Mesodermal cell (in vitro differentiated cells): ENCODE results near the gene SPCS1.
"Not testable (repeated sequence)": the region's sequence is repeated elsewhere in the genome, so short reads cannot be mapped to it uniquely, and the experiment has no call there.

Experiments used
- H3K27ac ChIP-seq: 2 replicates; pipeline ENCODE4 v1.7.0; 2013; ENCODE audit warnings: mild to moderate bottlenecking, low read depth, low read length, moderate library complexity; ENCODE audit not compliant: severe bottlenecking
- H3K36me3 ChIP-seq: 2 replicates; pipeline ENCODE4 v1.7.1; 2013; ENCODE audit warnings: mild to moderate bottlenecking, low read length, moderate library complexity; ENCODE audit not compliant: control insufficient read depth, insufficient read depth
- H3K4me1 ChIP-seq: one replicate; pipeline ENCODE4 v1.7.1; 2013; ENCODE audit warnings: mild to moderate bottlenecking, low read length; ENCODE audit not compliant: insufficient read depth, control insufficient read depth, poor library complexity, severe bottlenecking
- H3K4me3 ChIP-seq: 2 replicates; pipeline ENCODE4 v1.7.0; 2013; ENCODE audit warnings: low read length, control low read depth, mild to moderate bottlenecking; ENCODE audit not compliant: insufficient read depth, poor library complexity, severe bottlenecking; ENCODE audit errors: extremely low read depth
- H3K9me3 ChIP-seq: 2 replicates; pipeline ENCODE4 v1.7.1; 2013; ENCODE audit warnings: mild to moderate bottlenecking, low read length, moderate library complexity; ENCODE audit not compliant: control insufficient read depth
- WGBS, 2 experiments: methylation state at CpG; one replicate each; pipeline ENCODE4 v1.1.5; 2013; ENCODE audit warnings: missing lambda C conversion rate in 2 of 2; ENCODE audit not compliant: insufficient coverage in 2 of 2; 5-methylcytosine and 5-hydroxymethylcytosine counted together

SPCS1 gene

GRCh38 chr3:52712291-52713212 lies 6.6 kb downstream of the SPCS1 start:
- 97 to 99% methylated on average over 9 of the region's 17 CpGs for WGBS, 2 experiments
- Histone ChIP-seq H3K9me3 (no peaks in the 10 kb centered on the region), H3K36me3 (peaks cover 40% of the 10 kb centered on the region), H3K4me1 (no peaks in the 10 kb centered on the region), H3K27ac (no peak overlapping the region), H3K4me3 (no peak overlapping the region)

GRCh38 chr3:52714335-52715302 lies 8.7 kb downstream of the SPCS1 start:
- H3K27ac ChIP-seq: no peak overlapping the region
- H3K36me3 ChIP-seq: peaks cover 34% of the 10 kb centered on the region
- WGBS, 2 experiments: 50 to 53% methylated on average over 20 to 30 of the region's 39 CpGs
- H3K4me1 ChIP-seq: no peaks in the 10 kb centered on the region
- H3K4me3 ChIP-seq: no peak overlapping the region
- H3K9me3 ChIP-seq: no peaks in the 10 kb centered on the region

GRCh38 chr3:52715714-52716305 lies 9.9 kb downstream of the SPCS1 start:
- Histone ChIP-seq H3K9me3 (no peaks in the 10 kb centered on the region), H3K27ac (no peak overlapping the region), H3K4me1 (no peaks in the 10 kb centered on the region), H3K4me3 (no peak overlapping the region), H3K36me3 (peaks cover 24% of the 10 kb centered on the region)
- 92 to 96% methylated on average over 4 to 7 of the region's 11 CpGs for WGBS, 2 experiments

- Histone ChIP-seq H3K4me3 (no peak overlapping the region), H3K4me1 (no peaks in the 10 kb centered on the region), H3K36me3 (peaks cover 25% of the 10 kb centered on the region), H3K27ac (no peak overlapping the region), H3K9me3 (no peaks in the 10 kb centered on the region)
These were observed 13.7 kb downstream of the SPCS1 start for GRCh38 chr3:52719618-52720017.

GRCh38 chr3:52721002-52721729 lies 15.3 kb downstream of the SPCS1 start:
- Histone ChIP-seq H3K4me3 (no peak overlapping the region), H3K27ac (no peak overlapping the region), H3K9me3 (no peaks in the 10 kb centered on the region), H3K36me3 (peaks cover 25% of the 10 kb centered on the region), H3K4me1 (no peaks in the 10 kb centered on the region)
- WGBS, 2 experiments: 90 to 96% methylated on average over 3 to 5 of the region's 6 CpGs

- peaks cover 25% of the 10 kb centered on the region for H3K36me3 ChIP-seq
- no peak overlapping the region for H3K4me3 ChIP-seq
- H3K27ac ChIP-seq: no peak overlapping the region
- WGBS, 2 experiments: 92 to 100% methylated on average over 1 of the region's 1 CpG
- H3K4me1 ChIP-seq: no peaks in the 10 kb centered on the region
- H3K9me3 ChIP-seq: no peaks in the 10 kb centered on the region
These were observed 15.8 kb downstream of the SPCS1 start for GRCh38 chr3:52721730-52722008.

GRCh38 chr3:52722491-52722890 lies 16.6 kb downstream of the SPCS1 start:
- Histone ChIP-seq H3K9me3 (no peaks in the 10 kb centered on the region), H3K27ac (no peak overlapping the region), H3K4me1 (no peaks in the 10 kb centered on the region), H3K4me3 (no peak overlapping the region), H3K36me3 (peaks cover 28% of the 10 kb centered on the region)
- WGBS, 2 experiments: 94 to 97% methylated on average over 7 of the region's 7 CpGs

GRCh38 chr3:52723935-52724334 lies 18.0 kb downstream of the SPCS1 start:
- no peaks in the 10 kb centered on the region for H3K9me3 ChIP-seq
- peaks cover 27% of the 10 kb centered on the region for H3K36me3 ChIP-seq
- WGBS, 2 experiments: 95 to 97% methylated on average over 2 to 3 of the region's 5 CpGs

GRCh38 chr3:52724511-52724910 lies 18.6 kb downstream of the SPCS1 start:
- Histone ChIP-seq H3K9me3 (no peaks in the 10 kb centered on the region), H3K27ac (no peak overlapping the region), H3K4me1 (no peaks in the 10 kb centered on the region), H3K4me3 (no peak overlapping the region), H3K36me3 (peaks cover 22% of the 10 kb centered on the region)
- WGBS, 2 experiments: no CpG with 5 or more reads among the region's 1 CpG

More at GRCh38 chr3:52723935-52724334, 18.0 kb downstream of the SPCS1 start:
- Histone ChIP-seq H3K27ac (no peak overlapping the region), H3K4me1 (no peaks in the 10 kb centered on the region), H3K4me3 (no peak overlapping the region)

- H3K4me3 ChIP-seq, H3K4me1 ChIP-seq, H3K27ac ChIP-seq: not testable (repeated sequence)
- peaks cover 47% of the 10 kb centered on the region for H3K36me3 ChIP-seq
- H3K9me3 ChIP-seq: peaks cover 10% of the 10 kb centered on the region
- WGBS, 2 experiments: 75% methylated on average over 2 of the region's 3 CpGs; no CpG with 5 or more reads in 1 of the 2 experiments
These were observed 22.8 kb downstream of the SPCS1 start for GRCh38 chr3:52728753-52729152.
